HG03565 (cell line): ENCODE measurements around the gene OVAAL.

Experiments used
- ATAC-seq: cut with Tn5 transposase; IDR thresholded peaks from one replicate; pipeline ENCODE4 v1.9.1; 2021; ENCODE audit warnings: mild to moderate bottlenecking, moderate library complexity; ENCODE audit not compliant: unreplicated experiment

Gene OVAAL

GRCh38 chr1:180603223-180603849, 44.6 kb downstream of the OVAAL start:
- no peak for ATAC-seq

- ATAC-seq = no peak
Measured at GRCh38 chr1:180603850-180604226, 45.1 kb downstream of the OVAAL start.

- no peak for ATAC-seq
Measured at GRCh38 chr1:180606155-180606554, 47.4 kb downstream of the OVAAL start.

- no peak for ATAC-seq
Measured at GRCh38 chr1:180609643-180610555, 51.1 kb downstream of the OVAAL start.

GRCh38 chr1:180610556-180611015, 51.8 kb downstream of the OVAAL start:
- no peak for ATAC-seq

- ATAC-seq = no peak
Measured at GRCh38 chr1:180611016-180611930, 52.5 kb downstream of the OVAAL start.

- no peak for ATAC-seq
Measured at GRCh38 chr1:180612632-180613031, 53.9 kb downstream of the OVAAL start.

- ATAC-seq = no peak
Measured at GRCh38 chr1:180614730-180615129, 56.0 kb downstream of the OVAAL start.

GRCh38 chr1:180615493-180616290, 56.9 kb downstream of the OVAAL start:
- ATAC-seq = no peak
